ENCODE data around the gene FAHD1.

FAHD1 gene

DNA sequence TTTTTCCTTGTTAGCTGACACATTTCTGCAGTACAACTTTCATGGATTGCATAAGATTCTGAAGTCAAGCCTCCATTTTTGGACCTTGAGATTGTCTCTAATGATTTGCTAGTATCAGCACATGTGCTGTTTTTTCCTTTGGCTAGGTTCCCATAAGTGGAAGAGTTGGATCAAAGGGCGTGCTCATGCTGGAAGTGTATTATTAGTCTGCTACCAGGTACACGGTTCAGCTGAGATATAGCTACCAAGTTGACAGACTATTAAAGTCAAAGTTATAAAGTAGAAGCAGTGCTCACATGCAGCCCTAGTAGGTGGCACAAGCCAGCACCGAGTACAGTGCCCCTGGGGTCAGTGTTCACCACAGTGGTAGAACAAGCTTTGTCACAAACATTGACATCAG is 3.2 kb downstream of the FAHD1 start:
- Histone ChIP-seq H3K4me1 (ENCODE audit: low read depth, poor library complexity, severe bottlenecking) (peaks cover 23% of the 10 kb centered on the region), H3K36me3 (ENCODE audit: insufficient read depth) (no peaks in the 10 kb centered on the region), H3K27ac (no peak overlapping the region), H3K4me2 (no peak overlapping the region), H3K79me2 (ENCODE audit: insufficient read depth, low read depth) (peaks cover 16% of the 10 kb centered on the region; the same call in 1 of the 2 replicates), H2AFZ (ENCODE audit: low read depth) (no peak overlapping the region), H3K4me3 (IDR thresholded peaks at IDR 0.05; ENCODE audit: insufficient read depth, low read depth, low read length) (no peak overlapping the region), H3K9ac (no peak overlapping the region), H4K20me1 (ENCODE audit: insufficient read depth) (no peaks in the 10 kb centered on the region), H3K27me3 (ENCODE audit: insufficient read depth, low read depth) (no peaks in the 10 kb centered on the region)
- TF ChIP-seq CTCF (conservative IDR thresholded peaks at IDR 0.05; ENCODE audit: low read depth, low read length) = no peak

- no peak overlapping the region for H3K27ac ChIP-seq
- H2AFZ ChIP-seq (ENCODE audit: low read depth) = no peak overlapping the region
- H3K36me3 ChIP-seq (ENCODE audit: insufficient read depth) = no peaks in the 10 kb centered on the region
- no peaks in the 10 kb centered on the region for H3K27me3 ChIP-seq (ENCODE audit: insufficient read depth, low read depth)
- H3K79me2 ChIP-seq (ENCODE audit: insufficient read depth, low read depth) = peaks cover 16% of the 10 kb centered on the region; the same call in 1 of the 2 replicates
- TF ChIP-seq CTCF (conservative IDR thresholded peaks at IDR 0.05; ENCODE audit: low read depth, low read length) = no peak
- H3K4me3 ChIP-seq (IDR thresholded peaks at IDR 0.05; ENCODE audit: insufficient read depth, low read depth, low read length) = no peak overlapping the region
- H3K4me1 ChIP-seq (ENCODE audit: low read depth, poor library complexity, severe bottlenecking) = peaks cover 16% of the 10 kb centered on the region
- H4K20me1 ChIP-seq (ENCODE audit: insufficient read depth) = no peaks in the 10 kb centered on the region
- no peak overlapping the region for H3K4me2 ChIP-seq
- H3K9ac ChIP-seq = no peak overlapping the region
Measured at GRCh38 chr16:1831186-1832075, 4.4 kb downstream of the FAHD1 start.

DNA sequence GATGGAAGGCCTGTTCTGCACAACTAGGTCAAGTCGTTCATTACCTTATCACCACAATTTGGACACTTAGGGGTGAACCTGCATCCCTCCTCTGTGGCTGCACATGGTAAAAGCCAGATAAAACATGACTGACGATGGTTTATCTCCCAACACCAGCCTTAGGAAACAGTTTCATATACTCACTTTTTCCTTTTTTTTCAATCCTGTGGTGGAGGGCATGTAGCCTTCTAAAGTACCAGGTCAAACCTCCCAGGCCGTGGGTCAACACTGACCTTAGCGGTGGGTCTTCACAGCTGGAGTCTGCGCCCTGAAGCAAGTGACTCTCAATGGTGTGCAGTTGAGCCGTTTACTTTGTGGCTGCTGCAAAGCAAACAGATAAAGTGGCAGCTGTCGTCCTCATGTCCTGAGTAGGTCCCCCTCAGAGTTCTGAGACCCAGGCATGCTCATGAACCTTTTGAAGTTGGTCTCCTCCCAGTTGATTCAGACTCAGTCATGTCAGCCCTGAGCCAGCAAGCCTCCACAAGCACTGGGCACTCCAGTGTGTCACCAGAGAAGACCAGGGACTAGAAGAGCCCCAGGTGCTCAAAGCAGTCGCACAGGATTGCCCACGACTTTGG is 5.9 kb downstream of the FAHD1 start:
- no peak for TF ChIP-seq CTCF (conservative IDR thresholded peaks at IDR 0.05; ENCODE audit: low read depth, low read length)
- Histone ChIP-seq H3K9ac (no peak overlapping the region), H3K4me1 (ENCODE audit: low read depth, poor library complexity, severe bottlenecking) (peaks cover 15% of the 10 kb centered on the region), H2AFZ (ENCODE audit: low read depth) (no peak overlapping the region), H3K36me3 (ENCODE audit: insufficient read depth) (no peaks in the 10 kb centered on the region), H4K20me1 (ENCODE audit: insufficient read depth) (no peaks in the 10 kb centered on the region), H3K27me3 (ENCODE audit: insufficient read depth, low read depth) (no peaks in the 10 kb centered on the region), H3K79me2 (ENCODE audit: insufficient read depth, low read depth) (peaks cover 8% of the 10 kb centered on the region; the same call in 1 of the 2 replicates), H3K27ac (no peak overlapping the region), H3K4me3 (IDR thresholded peaks at IDR 0.05; ENCODE audit: insufficient read depth, low read depth, low read length) (no peak overlapping the region), H3K4me2 (no peak overlapping the region)

GRCh38 chr16:1834096-1834495 is 7.1 kb downstream of the FAHD1 start:
- H3K79me2 ChIP-seq (ENCODE audit: insufficient read depth, low read depth) = no peaks in the 10 kb centered on the region
- peaks cover 4% of the 10 kb centered on the region for H3K4me1 ChIP-seq (ENCODE audit: low read depth, poor library complexity, severe bottlenecking)
- H3K36me3 ChIP-seq (ENCODE audit: insufficient read depth) = no peaks in the 10 kb centered on the region
- TF ChIP-seq CTCF (conservative IDR thresholded peaks at IDR 0.05; ENCODE audit: low read depth, low read length) = no peak
- H3K4me3 ChIP-seq (IDR thresholded peaks at IDR 0.05; ENCODE audit: insufficient read depth, low read depth, low read length) = no peak overlapping the region
- H2AFZ ChIP-seq (ENCODE audit: low read depth) = no peak overlapping the region
- no peak overlapping the region for H3K4me2 ChIP-seq
- no peaks in the 10 kb centered on the region for H3K27me3 ChIP-seq (ENCODE audit: insufficient read depth, low read depth)
- H3K27ac ChIP-seq = no peak overlapping the region
- H4K20me1 ChIP-seq (ENCODE audit: insufficient read depth) = no peaks in the 10 kb centered on the region
- no peak overlapping the region for H3K9ac ChIP-seq

Measured in KMS-11 (cell line).